Trophoblast cell (in vitro differentiated cells and primary cell): ENCODE measurements around the gene KCNS1.
"Not testable (repeated sequence)": the region's sequence is repeated elsewhere in the genome, so short reads cannot be mapped to it uniquely, and the experiment has no call there.

Experiments
- DNase-seq, 2 donors: peaks; one replicate each; pipeline ENCODE4 v3.0.0-alpha.2; 2016
- H2AFZ ChIP-seq: 2 replicates; pipeline ENCODE4 v1.6.1; 2013; ENCODE audit warnings: low read length, moderate library complexity, mild to moderate bottlenecking; ENCODE audit not compliant: insufficient read depth, poor library complexity
- H2AK5ac ChIP-seq: 2 replicates; pipeline ENCODE4 v1.6.1; 2013; ENCODE audit warnings: mild to moderate bottlenecking, low read length
- H2BK120ac ChIP-seq: 2 replicates; pipeline ENCODE4 v1.6.1; 2013; ENCODE audit warnings: low read length, mild to moderate bottlenecking, moderate library complexity; ENCODE audit not compliant: insufficient read depth, poor library complexity
- H2BK12ac ChIP-seq: 2 replicates; pipeline ENCODE4 v1.6.1; 2013; ENCODE audit warnings: mild to moderate bottlenecking, low read length, moderate library complexity
- H2BK5ac ChIP-seq: 2 replicates; pipeline ENCODE4 v1.6.1; 2013; ENCODE audit warnings: low read length, low read depth, moderate library complexity, mild to moderate bottlenecking; ENCODE audit not compliant: poor library complexity
- H3K14ac ChIP-seq: 2 replicates; pipeline ENCODE4 v1.6.1; 2013; ENCODE audit warnings: mild to moderate bottlenecking, low read length
- H3K18ac ChIP-seq: 2 replicates; pipeline ENCODE4 v1.6.1; 2013; ENCODE audit warnings: mild to moderate bottlenecking, low read length
- H3K23ac ChIP-seq: 2 replicates; pipeline ENCODE4 v1.6.1; 2013; ENCODE audit warnings: low read length
- H3K27ac ChIP-seq: 2 replicates; pipeline ENCODE4 v1.5.1; 2013; ENCODE audit warnings: low read depth, mild to moderate bottlenecking, inconsistent platforms, low read length, moderate library complexity
- H3K27me3 ChIP-seq: 2 replicates; pipeline ENCODE4 v1.6.1; 2013; ENCODE audit warnings: inconsistent platforms, mild to moderate bottlenecking, low read length, moderate library complexity; ENCODE audit not compliant: insufficient read depth
- H3K36me3 ChIP-seq, 2 experiments: 1 replicate in 1 of 2; 2 replicates in 1 of 2; pipeline ENCODE4 v1.6.1; 2013; ENCODE audit warnings: low read length in 2 of 2, mild to moderate bottlenecking in 2 of 2, moderate library complexity in 1 of 2; ENCODE audit not compliant: insufficient read depth in 2 of 2, control insufficient read depth in 1 of 2
- H3K4ac ChIP-seq: 2 replicates; pipeline ENCODE4 v1.6.1; 2013; ENCODE audit warnings: low read depth, mild to moderate bottlenecking, low read length, moderate library complexity
- H3K4me1 ChIP-seq, 2 experiments: 1 replicate in 1 of 2; 2 replicates in 1 of 2; pipeline ENCODE4 v1.6.1; 2013; ENCODE audit warnings: low read length in 2 of 2, mild to moderate bottlenecking in 2 of 2, moderate library complexity in 1 of 2; ENCODE audit not compliant: insufficient read depth in 2 of 2, control insufficient read depth in 1 of 2
- H3K4me2 ChIP-seq: 2 replicates; pipeline ENCODE4 v1.6.1; 2013; ENCODE audit warnings: inconsistent platforms, mild to moderate bottlenecking, low read length, moderate library complexity
- H3K4me3 ChIP-seq: 2 replicates; pipeline ENCODE4 v1.5.1; 2013; ENCODE audit warnings: mild to moderate bottlenecking, low read depth, low read length, inconsistent platforms
- H3K79me1 ChIP-seq: one replicate; pipeline ENCODE4 v1.6.1; 2013; ENCODE audit warnings: low read length
- H3K79me2 ChIP-seq: 2 replicates; pipeline ENCODE4 v1.6.1; 2013; ENCODE audit warnings: low read length, mild to moderate bottlenecking; ENCODE audit not compliant: control insufficient read depth, insufficient read depth, poor library complexity
- H3K9ac ChIP-seq: 2 replicates; pipeline ENCODE4 v1.6.1; 2013; ENCODE audit warnings: mild to moderate bottlenecking, low read length
- H3K9me3 ChIP-seq: 2 replicates; pipeline ENCODE4 v1.6.1; 2013; ENCODE audit warnings: low read depth, mild to moderate bottlenecking, control low read depth, inconsistent platforms, low read length; ENCODE audit not compliant: insufficient read depth
- H4K12ac ChIP-seq: 2 replicates; pipeline ENCODE4 v1.6.1; 2013; ENCODE audit warnings: low read depth, mild to moderate bottlenecking, low read length, moderate library complexity
- H4K8ac ChIP-seq: 2 replicates; pipeline ENCODE4 v1.6.1; 2013; ENCODE audit warnings: low read depth, mild to moderate bottlenecking, low read length, moderate library complexity
- H4K91ac ChIP-seq: one replicate; pipeline ENCODE4 v1.6.1; 2013; ENCODE audit warnings: low read depth, mild to moderate bottlenecking, low read length, moderate library complexity
- WGBS: extraction: QIAGEN DNeasy Blood & Tissue Kit; methylation state at CpG from one replicate; pipeline ENCODE4 v1.1.7; 2013; ENCODE audit warnings: missing lambda C conversion rate; ENCODE audit not compliant: insufficient read length, insufficient coverage; ENCODE audit errors: extremely low coverage; 5-methylcytosine and 5-hydroxymethylcytosine counted together

KCNS1 gene

DNA sequence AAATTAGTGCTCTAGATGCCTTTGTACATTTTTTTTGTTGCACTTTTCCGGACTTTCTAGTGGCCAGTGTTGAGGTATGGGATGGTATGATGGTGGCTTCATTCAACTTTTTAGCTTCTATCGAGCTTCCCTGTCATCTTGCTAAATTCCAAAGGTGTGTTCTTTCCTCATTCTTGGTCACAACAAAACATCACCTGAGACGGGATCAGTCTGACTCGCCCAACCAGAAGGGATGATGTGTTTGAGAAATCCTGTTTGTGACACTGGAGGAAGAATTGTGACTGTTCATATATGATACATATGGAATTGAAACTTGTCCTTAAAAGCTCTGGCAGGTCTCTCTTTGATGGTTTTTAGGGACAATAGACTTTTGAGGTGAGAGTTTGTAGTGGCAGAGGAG lies 33.8 kb downstream of the KCNS1 start:
- peak overlapping the region; percentile 89 for H2BK12ac ChIP-seq
- no peak overlapping the region for H3K18ac ChIP-seq
- peak overlapping the region; percentile 88 for H4K91ac ChIP-seq
- H3K9ac ChIP-seq: no peak overlapping the region
- no peak overlapping the region for H3K4me3 ChIP-seq
- no peak overlapping the region for H4K12ac ChIP-seq
- H3K79me1 ChIP-seq: peaks cover 36% of the 10 kb centered on the region
- H3K14ac ChIP-seq: peak overlapping the region; percentile 54
- peak overlapping the region; percentile 64 for H3K4ac ChIP-seq
- H2BK5ac ChIP-seq: peak overlapping the region; percentile 95
- H3K9me3 ChIP-seq: peaks cover 2% of the 10 kb centered on the region
- peaks cover 3 to 4% of the 10 kb centered on the region in 2 experiments for H3K36me3 ChIP-seq
- peak overlapping the region; percentile 44 for H4K8ac ChIP-seq
- peaks cover 14 to 25% of the 10 kb centered on the region in 2 experiments for H3K4me1 ChIP-seq
- no peak overlapping the region for H3K4me2 ChIP-seq
- peaks cover 11% of the 10 kb centered on the region for H3K79me2 ChIP-seq
- H2BK120ac ChIP-seq: peak overlapping the region; percentile 99
- H3K23ac ChIP-seq: no peak overlapping the region
- WGBS: no CpG with 5 or more reads among the region's 4 CpGs
- no peak overlapping the region for H2AFZ ChIP-seq
- peak overlapping the region; percentile 41 for H3K27ac ChIP-seq
- no peaks in the 10 kb centered on the region for H3K27me3 ChIP-seq
- DNase-seq: peak; percentile 75 to 91
- H2AK5ac ChIP-seq: peak overlapping the region; percentile 72

DNA sequence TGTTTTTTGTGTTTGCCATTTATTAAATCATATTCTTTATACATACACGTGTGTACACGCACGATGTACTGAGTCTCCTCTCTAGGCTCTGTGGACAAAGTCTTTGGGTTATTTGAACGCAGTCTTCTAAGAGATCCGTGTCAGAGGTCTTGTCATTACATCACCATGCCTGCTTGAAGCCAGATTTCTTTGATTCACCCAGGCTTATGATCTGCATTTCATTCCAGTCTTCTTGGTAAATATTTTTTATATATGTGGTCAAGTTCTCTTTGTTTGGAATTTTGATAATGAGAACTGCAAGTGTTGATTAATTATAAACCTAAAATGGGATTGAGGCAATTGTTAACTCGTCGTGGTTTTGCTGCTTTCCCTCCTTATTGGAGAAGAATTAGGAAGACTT lies 34.6 kb downstream of the KCNS1 start:
- no peak overlapping the region for H3K4ac ChIP-seq
- no CpG with 5 or more reads among the region's 7 CpGs for WGBS
- H3K9ac ChIP-seq: no peak overlapping the region
- no peak overlapping the region for H3K23ac ChIP-seq
- H3K9me3 ChIP-seq: peaks cover 2% of the 10 kb centered on the region
- H3K79me2 ChIP-seq: peaks cover 8% of the 10 kb centered on the region
- H2BK12ac ChIP-seq: no peak overlapping the region
- no peak overlapping the region for H3K27ac ChIP-seq
- H3K4me2 ChIP-seq: no peak overlapping the region
- no peak overlapping the region for H2BK5ac ChIP-seq
- H2BK120ac ChIP-seq: no peak overlapping the region
- H2AFZ ChIP-seq: no peak overlapping the region
- no peak overlapping the region for H4K12ac ChIP-seq
- H3K79me1 ChIP-seq: peaks cover 31% of the 10 kb centered on the region
- peaks cover 10 to 21% of the 10 kb centered on the region in 2 experiments for H3K4me1 ChIP-seq
- no peak overlapping the region for H3K14ac ChIP-seq
- no peak overlapping the region for H2AK5ac ChIP-seq
- no peak overlapping the region for H3K18ac ChIP-seq
- H3K27me3 ChIP-seq: no peaks in the 10 kb centered on the region
- H4K8ac ChIP-seq: no peak overlapping the region
- H3K4me3 ChIP-seq: no peak overlapping the region
- H4K91ac ChIP-seq: peak overlapping the region; percentile 13
- peaks cover 3 to 4% of the 10 kb centered on the region in 2 experiments for H3K36me3 ChIP-seq
- DNase-seq: peak in 1 of 2 donors; percentile 39

DNA sequence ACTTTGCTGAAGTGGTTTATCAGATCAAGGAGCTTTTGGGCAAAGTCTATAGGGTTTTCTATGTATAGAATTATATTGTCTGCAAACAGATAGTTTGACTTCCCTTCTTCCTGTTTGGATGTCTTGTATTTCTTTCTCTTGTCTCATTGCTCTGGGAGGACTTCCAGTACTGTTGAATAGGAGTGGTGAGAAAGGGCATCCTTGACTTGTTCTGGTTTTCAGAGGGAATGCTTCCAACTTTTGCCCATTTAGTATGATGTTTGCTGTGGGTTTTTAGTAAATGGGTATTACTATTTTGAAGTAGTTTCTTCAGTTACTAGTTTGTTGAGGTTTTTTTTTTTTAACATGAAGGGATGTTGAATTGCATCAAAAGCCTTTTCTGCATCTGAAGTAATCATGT lies 36.1 kb downstream of the KCNS1 start:
- Histone ChIP-seq H3K36me3 (peaks cover 3 to 4% of the 10 kb centered on the region in 2 experiments), H3K27ac (no peak overlapping the region)

DNA sequence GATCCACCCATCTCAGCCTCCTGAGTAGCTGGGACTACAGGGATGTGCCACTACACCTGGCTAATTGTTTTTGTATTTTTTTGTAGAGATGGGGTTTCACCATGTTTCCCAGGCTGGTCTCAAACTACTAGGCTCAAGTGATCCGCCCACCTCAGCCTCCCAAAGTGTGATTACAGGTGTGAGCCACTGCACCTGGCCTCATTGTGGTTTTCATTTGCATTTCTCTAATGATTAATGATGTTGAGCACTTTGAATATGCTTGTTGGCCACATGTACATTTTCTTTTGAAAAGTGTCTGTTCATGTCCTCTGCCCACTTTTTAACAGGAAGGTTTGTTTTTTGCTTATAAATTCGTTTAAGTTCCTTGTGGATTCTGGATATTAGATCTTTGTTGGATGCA lies 37.8 kb downstream of the KCNS1 start:
- H3K36me3 ChIP-seq, H3K4me3 ChIP-seq, H2AK5ac ChIP-seq, DNase-seq, H3K18ac ChIP-seq, H3K9ac ChIP-seq, H3K4me2 ChIP-seq, H4K12ac ChIP-seq, H3K27ac ChIP-seq, H4K8ac ChIP-seq, H3K79me2 ChIP-seq, H2BK5ac ChIP-seq, H3K9me3 ChIP-seq, H3K27me3 ChIP-seq, H4K91ac ChIP-seq, H3K23ac ChIP-seq, H3K14ac ChIP-seq, H3K4ac ChIP-seq, H2BK12ac ChIP-seq, H2AFZ ChIP-seq: not testable (repeated sequence)
- H2BK120ac ChIP-seq: peak overlapping the region; percentile 17
- peaks cover 11% of the 10 kb centered on the region for H3K79me1 ChIP-seq
- WGBS: no CpG with 5 or more reads among the region's 2 CpGs
- H3K4me1 ChIP-seq: peaks cover 7 to 11% of the 10 kb centered on the region in 2 experiments

More for the DNA sequence above, 36.1 kb downstream of the KCNS1 start:
- peaks cover 18% of the 10 kb centered on the region for H3K79me1 ChIP-seq
- H3K9ac ChIP-seq: no peak overlapping the region
- no peaks in the 10 kb centered on the region for H3K27me3 ChIP-seq
- H3K4me3 ChIP-seq: no peak overlapping the region
- H4K8ac ChIP-seq: no peak overlapping the region
- H3K14ac ChIP-seq: no peak overlapping the region
- H3K79me2 ChIP-seq: peaks cover 7% of the 10 kb centered on the region
- H3K4ac ChIP-seq: no peak overlapping the region
- no peak overlapping the region for H4K12ac ChIP-seq
- no peak overlapping the region for H4K91ac ChIP-seq
- no peak overlapping the region for H2BK12ac ChIP-seq
- no peak overlapping the region for H2AK5ac ChIP-seq
- peaks cover 2% of the 10 kb centered on the region for H3K9me3 ChIP-seq
- H2AFZ ChIP-seq: no peak overlapping the region
- no peak overlapping the region for H3K4me2 ChIP-seq
- peaks cover 10 to 16% of the 10 kb centered on the region in 2 experiments for H3K4me1 ChIP-seq
- DNase-seq: no peak
- H2BK120ac ChIP-seq: no peak overlapping the region
- no peak overlapping the region for H2BK5ac ChIP-seq
- H3K18ac ChIP-seq: no peak overlapping the region
- no peak overlapping the region for H3K23ac ChIP-seq
